HG02852 (cell line): ENCODE measurements around the gene NGB.
"Not testable (repeated sequence)": the region's sequence is repeated elsewhere in the genome, so short reads cannot be mapped to it uniquely, and the experiment has no call there.

Experiments used
- ATAC-seq: cut with Tn5 transposase; IDR thresholded peaks from one replicate; pipeline ENCODE4 v1.9.1; 2021; ENCODE audit warnings: mild to moderate bottlenecking, moderate library complexity; ENCODE audit not compliant: unreplicated experiment

The NGB gene, protein sequence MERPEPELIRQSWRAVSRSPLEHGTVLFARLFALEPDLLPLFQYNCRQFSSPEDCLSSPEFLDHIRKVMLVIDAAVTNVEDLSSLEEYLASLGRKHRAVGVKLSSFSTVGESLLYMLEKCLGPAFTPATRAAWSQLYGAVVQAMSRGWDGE

DNA sequence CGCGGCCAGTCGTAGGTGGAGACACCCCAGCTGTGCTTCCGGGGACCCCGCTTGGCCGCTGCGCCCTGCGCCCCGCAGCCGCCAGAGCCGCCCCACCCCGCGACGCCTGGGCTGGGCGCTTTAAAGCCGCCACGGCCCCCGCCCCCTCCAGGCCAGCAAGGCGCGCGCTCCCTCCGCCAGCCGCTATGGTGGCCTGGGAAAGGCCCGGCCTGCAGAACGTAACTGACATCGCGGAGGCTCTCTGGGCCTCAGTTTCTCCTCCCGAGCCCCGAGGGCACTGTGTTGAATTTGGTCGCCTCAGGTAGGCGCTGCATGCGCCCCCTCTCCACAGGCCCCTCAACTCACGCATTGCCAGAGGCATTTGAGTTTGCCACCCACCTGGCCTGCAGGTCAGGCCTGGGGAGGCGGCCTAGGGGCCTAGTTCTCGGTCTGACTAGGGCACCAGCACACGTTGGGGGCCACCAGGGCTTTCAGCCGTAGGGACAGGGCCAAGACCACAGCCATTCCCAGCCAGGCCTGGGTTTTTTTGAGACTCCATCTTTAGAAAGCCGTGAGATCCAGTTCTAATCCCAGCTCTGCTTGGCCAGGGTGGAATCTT, at the start of gene NGB:
Gene NGB, minus strand, starts transcription at position 94 of the 598 bp plus-strand sequence. CDS start 269 bp downstream, outside the sequence.
- no peak for ATAC-seq

DNA sequence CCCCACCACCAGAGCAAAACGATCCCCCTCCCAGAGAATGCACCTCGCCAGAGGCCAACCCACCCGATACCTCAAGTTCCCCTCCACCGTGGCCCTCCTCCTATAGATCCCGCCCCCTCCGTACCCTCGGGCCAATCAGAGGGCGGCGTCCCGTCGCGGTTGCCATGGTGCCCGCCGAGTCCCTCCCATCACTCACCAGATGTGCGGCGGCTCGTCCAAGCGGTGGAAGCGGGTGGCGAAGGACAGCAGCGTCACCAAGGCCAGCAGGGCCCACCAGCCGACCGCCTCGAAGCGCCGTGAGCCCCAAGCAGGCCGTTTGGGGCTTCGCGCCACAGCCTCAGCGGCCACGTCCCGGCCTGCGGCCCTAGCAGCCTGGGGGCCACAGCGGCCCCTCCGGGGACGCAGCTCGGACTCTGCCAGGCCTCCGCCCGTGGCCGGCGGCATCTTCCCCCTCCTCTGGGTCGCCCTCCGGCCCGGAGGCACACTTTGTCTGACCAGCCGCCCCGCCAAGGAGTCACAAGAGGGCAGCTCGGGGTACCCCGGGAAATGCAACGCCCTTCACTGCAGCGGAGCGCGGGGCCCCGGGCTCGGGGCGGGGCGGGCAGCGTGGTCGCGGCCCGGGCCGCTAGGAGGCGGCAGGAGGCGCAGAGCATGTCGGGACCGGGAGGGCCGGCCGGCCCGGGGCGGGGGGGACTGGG, 49.4 kb upstream of the NGB start, which contains the start of gene POMT2:
Gene POMT2, minus strand, starts transcription at position 646 of the 698 bp plus-strand sequence. Its CDS starts 202 bp downstream, at position 444.
- ATAC-seq = peak; percentile 70

DNA sequence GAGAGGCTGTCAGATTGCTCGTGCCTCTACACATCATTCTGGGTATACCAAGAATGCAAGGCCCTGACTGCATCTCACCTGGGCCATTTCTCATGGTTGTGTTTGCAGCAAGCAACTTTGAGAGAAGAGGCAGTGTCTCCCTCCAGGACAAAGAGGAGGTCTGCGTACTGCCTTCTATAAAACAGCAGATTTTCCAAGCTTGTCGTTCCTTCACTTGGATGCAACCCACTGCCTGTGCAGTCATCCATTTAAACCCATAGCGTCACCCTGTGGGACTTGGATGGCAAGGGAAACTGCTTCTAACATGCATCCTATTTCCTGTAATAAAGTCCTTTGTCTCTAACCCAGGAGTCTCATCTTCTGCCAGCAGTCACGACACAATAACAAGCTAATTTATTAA, 48.4 kb upstream of the NGB start:
- no peak for ATAC-seq

DNA sequence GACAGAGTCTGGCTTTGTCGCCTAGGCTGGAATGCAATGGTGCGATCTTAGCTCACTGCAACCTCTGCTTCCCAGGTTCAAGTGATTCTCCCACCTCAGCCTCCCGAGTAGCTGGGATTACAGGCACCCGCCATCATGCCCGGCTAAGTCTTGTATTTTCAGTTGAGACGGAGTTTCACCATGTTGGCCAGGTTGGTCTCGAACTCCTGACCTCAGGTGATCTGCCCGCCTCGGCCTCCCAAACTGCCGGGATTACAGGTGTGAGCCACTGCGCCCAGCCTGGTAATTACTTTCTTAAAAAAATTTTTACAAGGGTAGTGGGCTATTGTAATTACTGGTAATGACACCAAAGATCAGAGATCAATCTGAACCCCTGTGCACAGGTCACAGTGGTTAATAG, 47.8 kb upstream of the NGB start:
- ATAC-seq = not testable (repeated sequence)

DNA sequence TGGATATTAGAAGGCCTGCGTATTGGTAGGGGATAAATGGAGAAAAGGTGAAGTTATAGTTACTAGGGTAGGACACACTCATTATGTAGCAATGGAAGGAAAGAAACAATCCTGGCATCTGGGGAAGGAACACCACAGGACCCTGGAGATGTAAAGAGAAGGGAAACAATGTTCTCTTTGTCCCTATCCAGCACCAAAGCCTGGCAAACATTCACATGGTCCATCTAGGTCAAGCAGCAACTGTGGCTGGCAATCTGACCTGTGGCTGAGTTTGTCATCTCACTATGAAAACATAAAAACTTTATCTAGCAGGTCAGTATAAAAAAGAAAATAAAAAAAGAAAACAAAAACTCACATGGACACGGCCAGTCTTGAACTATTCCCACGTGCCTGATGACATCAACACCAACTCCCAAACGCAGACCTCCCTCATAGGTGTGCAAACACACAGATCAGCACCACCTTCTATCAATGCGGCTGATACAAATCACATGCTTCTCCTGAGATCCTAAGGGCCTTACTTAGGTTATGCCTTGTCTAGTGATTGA, 47.1 kb upstream of the NGB start:
- ATAC-seq = no peak

DNA sequence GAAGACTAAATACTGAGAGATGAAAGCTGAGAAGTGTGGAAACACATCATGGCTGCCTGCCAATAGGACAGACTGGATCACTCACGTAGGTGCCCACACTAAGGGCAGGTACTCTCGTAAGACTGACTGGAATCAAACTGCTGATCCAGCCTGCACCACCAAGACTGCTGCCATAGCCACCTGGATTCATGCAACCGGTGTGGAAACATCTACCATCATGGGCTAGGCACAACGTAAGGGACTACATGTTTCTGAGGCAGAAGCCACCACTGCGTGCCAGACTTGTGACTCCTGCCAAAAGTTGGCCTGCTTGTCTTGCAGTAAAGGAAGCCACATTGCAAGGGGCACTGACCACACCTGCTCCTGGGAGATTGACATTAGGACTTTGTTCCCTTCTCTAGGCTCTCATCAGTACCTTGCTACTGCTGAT, 45.9 kb upstream of the NGB start:
- ATAC-seq = no peak

DNA sequence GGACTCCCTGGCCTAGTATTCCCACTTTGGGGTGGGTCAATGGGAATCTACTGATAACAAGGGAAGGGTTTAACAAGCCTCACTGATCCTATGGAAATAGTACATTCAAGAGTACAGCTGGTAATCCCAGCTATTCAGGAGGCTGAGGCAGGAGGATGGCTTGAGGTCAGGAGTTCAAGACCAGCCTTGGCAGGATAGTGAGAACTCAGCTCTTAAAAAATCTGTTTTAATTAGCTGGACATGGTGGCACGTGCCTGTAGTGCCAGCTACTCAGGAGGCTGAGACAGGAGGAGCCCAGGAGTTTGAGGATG, 45.1 kb upstream of the NGB start:
- ATAC-seq = no peak

DNA sequence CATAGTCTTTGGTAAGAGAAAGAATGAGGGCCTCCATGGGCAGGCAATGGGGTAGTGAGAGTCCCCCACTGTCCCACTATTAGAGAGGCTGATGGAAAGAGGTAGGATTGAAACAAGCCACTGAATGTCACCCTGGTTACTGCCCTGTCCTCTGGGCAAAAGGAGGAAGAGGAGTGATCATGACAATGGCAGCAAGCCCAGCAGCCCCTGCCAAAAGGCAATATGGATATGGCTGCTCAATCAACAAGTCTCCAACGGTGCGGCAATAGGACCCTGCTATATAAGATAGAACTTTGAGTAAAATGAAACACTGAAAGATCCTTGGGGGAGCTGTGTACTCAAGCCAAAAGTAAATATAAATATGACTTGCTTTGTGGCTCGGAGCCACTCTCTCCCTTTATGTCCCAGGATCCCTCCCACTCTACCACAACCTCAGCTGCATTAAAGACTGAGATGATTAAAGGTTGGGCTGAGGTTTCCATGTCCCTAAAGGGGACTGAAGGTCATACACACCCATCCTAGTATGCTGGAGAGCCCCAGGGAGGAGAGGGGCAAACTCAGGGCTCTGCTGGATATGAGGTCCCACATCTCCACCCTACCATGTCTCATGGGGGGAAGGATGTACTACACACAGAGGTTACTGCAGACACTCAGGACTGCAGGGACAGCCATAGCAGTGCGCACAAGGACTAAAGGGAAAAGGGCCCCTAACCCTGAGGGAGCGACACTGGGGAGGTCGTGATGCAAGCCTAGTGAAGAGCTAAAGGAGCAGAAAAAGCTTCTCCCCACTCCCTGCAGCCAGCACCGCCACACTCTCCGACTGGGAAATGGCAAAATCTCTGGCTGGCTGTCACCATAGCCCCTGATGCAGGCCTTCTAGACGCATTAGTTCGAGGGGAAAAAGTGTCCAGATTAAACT, 43.8 kb upstream of the NGB start:
- ATAC-seq = no peak

DNA sequence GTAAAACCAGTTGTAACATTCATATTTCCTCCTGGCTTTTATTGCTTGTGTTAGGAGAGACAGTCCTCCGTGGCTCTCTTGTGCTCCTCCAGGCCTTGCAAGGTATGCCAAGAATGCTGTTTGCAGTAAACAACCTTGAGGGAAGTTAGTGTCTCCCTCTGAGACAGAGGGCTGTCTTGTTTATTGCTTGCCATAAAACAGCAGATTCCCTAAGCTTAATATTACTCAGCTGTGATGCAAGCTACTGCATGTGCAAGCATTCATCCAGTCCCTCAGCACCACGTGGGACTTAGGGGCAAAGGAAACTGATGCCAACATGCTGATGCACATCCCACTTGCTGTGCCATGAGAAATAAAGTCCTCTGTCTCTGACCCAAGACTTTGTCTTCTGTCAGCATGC, 43.0 kb upstream of the NGB start:
- ATAC-seq = no peak

DNA sequence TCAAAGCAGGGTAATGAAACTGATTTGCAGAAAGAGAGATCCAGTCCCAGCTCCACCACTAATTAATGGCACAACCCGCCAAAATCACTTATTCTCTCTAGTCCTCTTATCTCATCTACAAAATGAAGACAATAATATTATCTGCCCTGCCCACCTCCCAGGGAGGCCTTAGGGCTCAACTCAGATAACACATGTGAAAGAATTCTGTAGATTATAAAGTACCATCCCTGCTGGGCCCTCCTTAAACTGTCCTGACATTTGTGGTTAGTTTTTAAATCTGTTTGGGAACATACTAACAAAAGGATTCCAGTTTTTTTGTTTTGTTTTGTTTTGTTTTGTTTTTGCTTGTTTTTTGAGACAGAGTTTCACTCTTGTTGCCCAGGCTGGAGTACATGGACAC, 42.4 kb upstream of the NGB start:
- ATAC-seq = no peak

DNA sequence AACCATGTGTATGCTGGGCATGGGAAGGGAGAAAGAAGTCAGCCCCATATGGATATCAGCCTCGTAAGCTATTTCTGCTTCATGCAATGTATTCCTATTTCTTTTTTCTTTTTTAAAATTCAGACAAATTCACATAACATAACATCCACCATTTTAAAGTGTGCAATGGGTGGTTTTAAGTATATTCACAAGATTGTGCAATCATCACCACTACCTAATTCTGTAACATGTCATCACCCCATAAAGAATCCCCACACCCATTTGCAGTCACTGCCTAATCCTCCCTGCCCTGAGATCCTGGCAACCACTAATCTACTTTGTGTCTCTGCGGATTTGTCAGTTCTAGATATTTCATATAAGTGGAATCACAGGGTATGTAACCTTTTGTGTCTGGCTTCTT, 40.2 kb upstream of the NGB start:
- ATAC-seq = no peak

DNA sequence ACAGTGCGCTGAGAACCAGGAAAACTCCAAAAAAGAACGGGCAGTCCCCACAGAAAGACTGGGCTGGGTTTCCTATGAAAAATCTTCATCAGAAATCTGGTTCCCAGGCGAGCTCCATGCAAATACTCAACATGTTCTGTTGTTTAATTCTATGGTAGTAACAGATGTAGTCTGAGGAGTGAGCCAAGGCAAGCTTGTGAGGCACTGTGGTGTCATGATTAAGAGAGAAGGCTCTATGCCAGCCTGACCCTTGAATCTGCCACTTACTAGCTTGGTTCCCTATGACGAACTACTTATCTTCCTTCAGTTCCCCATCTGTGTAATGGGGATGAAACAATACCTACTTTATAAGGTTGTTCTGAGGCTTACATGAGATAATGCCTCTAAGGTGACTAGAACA, 39.0 kb upstream of the NGB start:
- no peak for ATAC-seq

DNA sequence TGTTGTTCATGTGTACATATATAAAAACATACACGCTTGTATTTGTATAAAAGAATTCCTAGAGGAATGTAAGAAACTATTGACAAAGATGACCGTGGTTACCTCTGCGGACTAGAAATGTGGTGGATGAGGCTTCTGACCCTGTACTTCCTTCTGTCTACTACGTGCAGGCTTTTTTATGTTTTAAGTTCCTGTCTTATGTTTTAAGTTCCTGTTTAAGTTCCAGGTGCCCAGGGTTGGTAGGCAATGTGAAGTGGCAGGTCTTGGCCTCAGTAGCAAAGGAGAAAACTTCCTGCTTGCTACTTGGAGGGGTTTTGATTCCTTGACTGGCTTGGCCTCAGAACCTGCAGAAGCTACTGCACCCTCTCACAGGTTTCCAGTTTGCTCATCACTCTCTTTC, 38.1 kb upstream of the NGB start:
- no peak for ATAC-seq

DNA sequence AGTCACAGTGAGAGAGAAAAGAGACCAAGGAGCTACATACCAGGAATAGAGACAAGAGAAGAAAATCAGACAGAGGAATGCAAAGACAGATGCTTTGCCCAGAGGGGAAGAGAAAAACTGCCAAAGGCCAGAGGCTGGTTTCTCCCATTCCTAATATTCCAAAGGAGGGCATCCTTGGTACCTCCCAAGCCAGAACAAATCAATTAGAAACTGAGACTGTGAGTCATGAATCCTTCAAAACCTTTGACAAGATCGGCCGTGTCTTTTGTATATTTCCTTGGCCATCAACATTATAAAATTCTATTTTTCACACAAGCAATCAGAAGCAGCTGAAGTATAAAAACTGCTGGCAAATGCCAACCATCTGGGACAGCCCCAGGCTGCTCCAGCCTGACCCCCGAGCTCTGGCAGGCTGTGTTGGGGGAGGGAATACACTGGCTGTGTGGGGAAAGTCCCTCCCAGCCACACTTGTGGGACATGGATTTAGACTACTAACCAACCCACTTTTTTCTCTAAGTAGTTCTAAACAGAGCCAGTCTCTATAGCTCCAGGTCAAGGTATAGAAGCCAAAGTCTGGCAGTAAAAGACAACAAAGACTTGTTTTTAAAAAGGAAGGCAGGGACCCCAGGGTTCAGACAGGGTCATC, 36.0 kb upstream of the NGB start:
- ATAC-seq = no peak

DNA sequence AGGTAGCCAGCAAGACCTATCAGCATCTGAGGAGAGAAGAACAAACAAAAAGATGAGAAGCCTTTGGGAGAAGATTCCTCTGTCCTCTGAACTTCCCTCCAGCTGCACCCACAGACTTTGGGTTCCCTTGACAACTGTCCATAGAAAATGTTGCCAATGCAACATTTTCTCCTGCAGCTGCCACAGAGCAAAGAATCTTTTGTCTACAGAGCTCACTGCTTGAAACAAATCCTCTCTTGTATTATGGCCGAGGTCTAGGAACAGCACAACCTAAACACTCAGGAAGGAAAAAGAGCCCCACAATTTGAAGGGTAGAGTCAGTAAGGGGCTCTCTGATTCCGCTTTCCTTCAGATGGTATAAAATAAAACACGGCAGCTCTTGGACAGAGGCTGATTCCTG, 35.4 kb upstream of the NGB start:
- ATAC-seq = no peak

DNA sequence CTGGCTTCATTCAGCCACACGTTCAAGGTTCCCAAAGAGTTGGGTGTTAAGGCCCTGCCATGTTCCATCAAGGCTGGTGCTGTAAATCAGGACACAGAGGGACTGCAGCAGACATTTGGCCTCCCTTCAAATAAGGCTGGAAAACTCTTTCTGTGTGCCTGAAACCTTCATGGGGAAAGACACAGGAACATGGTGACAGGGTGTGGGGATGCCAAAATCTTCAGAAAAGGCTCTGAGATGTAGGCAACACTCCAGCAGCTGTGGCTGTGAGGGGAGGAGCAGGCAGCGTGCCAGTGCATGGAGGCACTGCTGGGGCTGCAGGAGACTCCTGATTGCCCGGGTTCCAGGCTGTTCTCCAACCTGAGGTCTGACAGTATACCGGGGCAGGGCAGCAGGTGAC, 34.7 kb upstream of the NGB start:
- ATAC-seq = no peak

DNA sequence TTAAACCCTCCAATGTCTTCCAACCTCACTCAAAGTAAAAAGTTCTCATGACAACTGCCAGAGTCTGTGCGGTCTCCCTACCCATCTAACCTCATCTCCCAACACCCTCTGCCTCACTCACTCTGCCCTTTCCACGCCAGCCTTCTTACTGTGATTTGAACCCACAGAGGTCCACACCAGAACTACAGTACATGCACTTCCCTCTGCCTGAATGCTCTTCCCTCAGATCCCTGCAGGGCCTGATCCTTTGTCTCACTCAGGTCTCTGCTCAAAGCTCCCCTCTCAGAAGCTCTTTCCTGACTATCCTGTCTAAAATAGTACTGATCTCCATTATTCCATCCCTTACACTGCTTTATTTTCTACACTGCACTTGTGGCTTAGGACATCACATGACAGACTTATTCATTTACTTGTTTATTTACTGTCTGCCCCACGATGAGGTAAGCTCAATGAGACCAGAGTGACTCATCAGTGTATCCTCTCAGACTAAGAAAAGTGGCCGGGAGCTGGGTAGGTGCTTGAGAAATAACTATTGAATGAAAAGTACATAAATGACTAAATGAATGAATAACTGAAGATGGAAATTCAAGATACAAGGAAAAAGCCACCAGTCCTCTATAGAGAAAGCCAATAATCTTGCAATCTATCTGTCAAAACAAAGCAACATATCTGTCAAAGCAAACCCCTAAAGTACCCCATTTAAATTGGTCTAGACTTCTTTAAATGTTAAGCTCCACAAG, 32.6 kb upstream of the NGB start:
- no peak for ATAC-seq

DNA sequence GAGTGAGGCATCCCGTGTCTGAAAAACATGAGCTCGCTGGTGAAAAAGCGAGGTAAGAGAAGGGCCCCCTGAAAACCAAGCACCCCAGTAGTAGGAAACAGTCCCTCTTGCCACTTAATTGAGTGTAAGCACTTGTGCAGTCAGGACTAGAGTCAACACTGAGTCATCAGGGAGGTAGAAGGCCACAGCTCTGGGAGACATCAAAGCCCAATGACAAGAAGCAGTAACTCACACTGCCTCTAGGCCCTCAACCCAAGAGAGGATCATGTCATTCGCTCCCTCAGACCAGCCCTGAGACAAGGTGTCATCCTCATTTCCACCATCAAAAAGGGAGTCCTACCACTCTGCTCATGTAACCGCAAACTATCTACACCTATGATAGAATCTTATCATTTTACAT, 31.9 kb upstream of the NGB start:
- ATAC-seq = no peak

DNA sequence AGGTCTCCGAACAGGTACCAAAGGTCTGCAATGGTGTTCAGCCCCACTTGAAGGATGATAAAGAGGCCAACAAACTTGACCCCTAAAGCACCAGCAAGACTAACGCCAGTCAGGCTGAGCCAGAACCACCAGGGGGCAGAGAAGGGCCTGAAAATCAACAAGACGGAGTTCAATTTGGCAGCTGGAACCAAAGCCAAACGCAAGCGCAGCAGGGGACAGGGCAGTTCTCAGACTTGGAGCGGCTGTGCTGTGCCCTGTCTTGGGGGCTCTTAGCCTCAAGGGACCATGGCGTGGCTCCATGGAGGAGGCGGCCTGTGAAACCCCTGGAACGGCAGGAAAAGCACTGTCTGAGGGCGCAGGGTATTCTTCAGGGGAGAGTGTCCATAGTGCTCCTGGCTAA, 30.1 kb upstream of the NGB start:
- ATAC-seq = no peak

DNA sequence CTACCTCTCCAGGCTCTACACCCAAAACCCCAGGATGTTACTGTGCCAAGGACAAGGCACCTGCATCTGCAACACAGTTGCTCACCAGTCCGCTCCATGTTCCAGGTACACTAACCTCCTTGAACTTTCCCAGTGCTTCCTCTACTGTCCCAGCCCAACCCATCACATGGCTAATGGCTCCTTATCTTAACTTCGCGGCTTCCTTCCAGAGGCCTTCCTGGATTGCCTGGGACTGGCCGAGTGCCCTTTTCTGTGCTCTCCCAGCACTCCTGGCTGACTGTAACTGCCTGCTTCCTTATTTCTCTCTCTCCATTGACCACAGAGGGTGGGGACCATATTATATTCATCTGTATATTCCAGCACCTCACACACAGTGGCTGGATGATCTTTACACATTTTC, 28.8 kb upstream of the NGB start:
- no peak for ATAC-seq
